SK-N-SH (cell line): ENCODE results near the gene TAPBP. TPM values are rescaled to one million over a fixed set of nuclear protein-coding genes. Genes with fewer than 3 reads are reported as not detected.

Source experiments
- CTCF ChIA-PET: fragments of 300-600, 350-600 bp; formaldehyde crosslinking; extraction: SDS; loops from one replicate; lab custom pipeline; 2021; lab: Yijun Ruan, JAX
- POLR2A ChIA-PET: fragments of 350-600 bp; sonication (Branson Sonifier 250); formaldehyde crosslinking; extraction: SDS; loops from one replicate; lab custom pipeline; 2020; ENCODE audit warnings: antibody characterized with exemption, inconsistent platforms; lab: Yijun Ruan, JAX
- DNase-seq: peaks from one replicate; pipeline ENCODE4 v3.0.0; 2012
- H2AFZ ChIP-seq: fragments of 200-600 bp; sonication (generic); 2 replicates; pipeline ENCODE4 v1.8.1; 2016; ENCODE audit warnings: antibody characterized with exemption, mild to moderate bottlenecking, low read depth
- H3F3A ChIP-seq: fragments of 200-600 bp; sonication (generic); replicated peaks from 2 replicates; pipeline ENCODE3; 2016; ENCODE audit warnings: antibody characterized with exemption, mild to moderate bottlenecking; ENCODE audit not compliant: insufficient read depth
- H3K27ac ChIP-seq, 2 experiments: fragments of 200-500 bp in 1 of 2; fragments of 200-600 bp in 1 of 2; sonication (Bioruptor generic) in 1 of 2; sonication (generic), shearing (Covaris generic) in 1 of 2; 2 replicates each; pipeline versions ENCODE4 v1.5.1 to v1.6.1; 2014 to 2016; ENCODE audit warnings: low read depth in 2 of 2, inconsistent platforms in 1 of 2, low read length in 1 of 2, mild to moderate bottlenecking in 1 of 2, mixed read lengths in 1 of 2
- H3K27me3 ChIP-seq: fragments of 200-600 bp; sonication (generic), shearing (Covaris generic); 2 replicates; pipeline ENCODE4 v1.6.1; 2016; ENCODE audit warnings: mixed run types; ENCODE audit not compliant: insufficient read depth
- H3K36me3 ChIP-seq, 2 experiments: fragments of 200-500 bp in 1 of 2; fragments of 200-600 bp in 1 of 2; sonication (Bioruptor generic) in 1 of 2; sonication (generic) in 1 of 2; replicated peaks in 1 of 2; 2 replicates each; pipeline versions ENCODE3 to v1.5.1; 2014 to 2016; ENCODE audit warnings: low read length in 1 of 2, mild to moderate bottlenecking in 1 of 2; ENCODE audit not compliant: insufficient read depth in 2 of 2, control insufficient read depth in 1 of 2
- H3K4me1 ChIP-seq, 2 experiments: fragments of 200-500 bp in 1 of 2; fragments of 200-600 bp in 1 of 2; sonication (Bioruptor generic) in 1 of 2; sonication (generic), shearing (Covaris generic) in 1 of 2; 2 replicates each; pipeline versions ENCODE4 v1.5.1 to v1.6.1; 2014 to 2016; ENCODE audit warnings: low read depth in 1 of 2, low read length in 1 of 2, mixed run types in 1 of 2; ENCODE audit not compliant: insufficient read depth in 2 of 2, control insufficient read depth in 1 of 2
- H3K4me2 ChIP-seq: fragments of 200-600 bp; sonication (generic), shearing (Covaris generic); 2 replicates; pipeline ENCODE4 v1.6.1; 2017; ENCODE audit warnings: mixed run types
- H3K4me3 ChIP-seq, 2 experiments: fragments of 200-500 bp in 1 of 2; fragments of 200-600 bp in 1 of 2; sonication (Bioruptor generic) in 1 of 2; sonication (generic), shearing (Covaris generic) in 1 of 2; 2 replicates each; pipeline versions ENCODE4 v1.5.1 to v1.8.1; 2014 to 2016; ENCODE audit warnings: low read depth in 2 of 2, inconsistent platforms in 1 of 2, low read length in 1 of 2, mild to moderate bottlenecking in 1 of 2, mixed read lengths in 1 of 2, moderate library complexity in 1 of 2
- H3K79me2 ChIP-seq: fragments of 200-600 bp; sonication (generic); 2 replicates; pipeline ENCODE4 v1.8.1; 2017; ENCODE audit warnings: mild to moderate bottlenecking; ENCODE audit not compliant: insufficient read depth
- H3K9ac ChIP-seq: fragments of 200-600 bp; sonication (generic); 2 replicates; pipeline ENCODE4 v1.6.1; 2017; ENCODE audit warnings: mixed run types
- H3K9me2 ChIP-seq: fragments of 200-600 bp; sonication (generic); 2 replicates; pipeline ENCODE4 v1.6.1; 2017; ENCODE audit warnings: mixed run types
- H3K9me3 ChIP-seq: fragments of 200-600 bp; sonication (generic); 2 replicates; pipeline ENCODE4 v1.6.1; 2017; ENCODE audit warnings: mixed run types, mild to moderate bottlenecking, moderate library complexity
- H4K20me1 ChIP-seq: fragments of 200-600 bp; sonication (generic); 2 replicates; pipeline ENCODE4 v1.6.1; 2017; ENCODE audit warnings: mild to moderate bottlenecking, mixed run types; ENCODE audit not compliant: insufficient read depth
- CHD2 ChIP-seq: fragments of 150-350 bp; IDR thresholded peaks from 2 replicates; pipeline ENCODE4 v1.6.1; 2018; ENCODE audit warnings: low read length; ENCODE audit not compliant: partially characterized antibody
- ELF1 ChIP-seq: IDR thresholded peaks from 2 replicates; pipeline ENCODE4 v1.4.0; 2012
- FOXJ3 ChIP-seq: sonication (generic); formaldehyde crosslinking; IDR thresholded peaks from 2 replicates; pipeline ENCODE4 v1.5.1; 2020; ENCODE audit warnings: mild to moderate bottlenecking, missing genetic modification reagents
- FOXM1 ChIP-seq: IDR thresholded peaks from 2 replicates; pipeline ENCODE4 v1.4.0; 2012; ENCODE audit warnings: low read depth, mild to moderate bottlenecking
- GABPA ChIP-seq: IDR thresholded peaks from 2 replicates; pipeline ENCODE4 v1.4.0; 2012; ENCODE audit warnings: low read depth, mild to moderate bottlenecking
- GATA2 ChIP-seq: sonication (generic); formaldehyde crosslinking; IDR thresholded peaks from 2 replicates; pipeline ENCODE4 v1.5.0; 2020; ENCODE audit warnings: mild to moderate bottlenecking, missing genetic modification reagents
- JUND ChIP-seq: IDR thresholded peaks from 2 replicates; pipeline ENCODE4 v1.4.0; 2012
- MXI1 ChIP-seq: IDR thresholded peaks from 2 replicates; pipeline ENCODE4 v1.6.1; 2012; ENCODE audit warnings: mild to moderate bottlenecking, low read depth, low read length, improper control_type of control experiment
- NFIC ChIP-seq: IDR thresholded peaks from 2 replicates; pipeline ENCODE4 v1.4.0; 2012; ENCODE audit warnings: borderline replicate concordance
- NRF1 ChIP-seq: IDR thresholded peaks from 2 replicates; pipeline ENCODE4 v1.6.1; 2012; ENCODE audit warnings: low read depth, mild to moderate bottlenecking, low read length
- RAD21 ChIP-seq: IDR thresholded peaks from 2 replicates; pipeline ENCODE4 v1.6.1; 2012; ENCODE audit warnings: mild to moderate bottlenecking, low read length
- RCOR1 ChIP-seq: fragments of 150-350 bp; IDR thresholded peaks from 2 replicates; pipeline ENCODE4 v1.6.1; 2017; ENCODE audit warnings: antibody characterized with exemption, low read length
- RXRA ChIP-seq: IDR thresholded peaks from 2 replicates; pipeline ENCODE4 v1.4.0; 2012; ENCODE audit warnings: low read depth, mild to moderate bottlenecking, borderline replicate concordance
- SIN3A ChIP-seq: IDR thresholded peaks from 2 replicates; pipeline ENCODE4 v1.6.1; 2012; ENCODE audit warnings: low read depth, mild to moderate bottlenecking, low read length, moderate library complexity, borderline replicate concordance
- SMC3 ChIP-seq: IDR thresholded peaks from 2 replicates; pipeline ENCODE4 v1.6.1; 2012; ENCODE audit warnings: low read depth, low read length, improper control_type of control experiment
- TCF12 ChIP-seq: IDR thresholded peaks from 2 replicates; pipeline ENCODE4 v1.4.0; 2012
- TEAD4 ChIP-seq: IDR thresholded peaks from 2 replicates; pipeline ENCODE4 v1.4.0; 2012; ENCODE audit warnings: mild to moderate bottlenecking, borderline replicate concordance; ENCODE audit not compliant: insufficient read depth
- WGBS: methylation state at CpG from one replicate; pipeline ENCODE4 v1.1.6; 2017; ENCODE audit warnings: low lambda C conversion rate; 5-methylcytosine and 5-hydroxymethylcytosine counted together
- polyA plus RNA-seq, 3 experiments: library from polyadenylated mRNA; depleted of rRNA; stranded (reverse); fragments of >200 nt; gene quantifications; 2 replicates each; pipeline ENCODE4 v1.2.3, GENCODE V29; 2012
- TF ChIP-seq, protein P1 (sequence below): fragments of 200-600 bp; sonication (generic); IDR thresholded peaks from 2 replicates; pipeline ENCODE4 v1.6.1; 2017; ENCODE audit warnings: antibody characterized with exemption, mild to moderate bottlenecking, moderate library complexity
- TF ChIP-seq, protein P2 (sequence below): fragments of 150-350 bp; IDR thresholded peaks from 2 replicates; pipeline ENCODE4 v1.6.1; 2016; ENCODE audit warnings: mild to moderate bottlenecking, low read depth, low read length
- TF ChIP-seq, protein P3 (sequence below): IDR thresholded peaks from 2 replicates; pipeline ENCODE4; 2012

The TAPBP gene
- polyA plus RNA-seq, 1 of the 3 experiments (the other 2 are of a cell fraction), result 44.5 TPM

DNA sequence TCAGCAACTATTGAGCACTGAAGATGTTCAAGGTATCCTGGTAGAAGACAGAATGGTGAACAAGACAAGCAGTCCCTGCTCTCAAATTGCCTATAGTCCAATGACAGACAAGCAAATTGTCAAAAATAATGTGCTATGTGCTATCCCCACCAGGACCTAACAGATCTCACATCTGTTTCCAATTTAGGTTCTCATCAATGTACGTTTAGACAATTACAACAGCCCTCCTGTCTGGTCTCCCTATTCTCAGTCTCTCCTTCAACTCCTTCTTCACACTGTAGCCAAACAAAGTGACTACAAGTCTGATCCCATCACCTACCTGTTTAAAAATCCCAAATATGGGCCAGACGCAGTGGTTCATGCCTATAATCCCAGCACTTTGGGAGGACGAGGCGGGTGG is 7.5 kb downstream of the TAPBP start:
- TF ChIP-seq NRF1 (no peak), ELF1 (no peak), GATA2 (CRISPR knock-in tag) (no peak), MXI1 (no peak), TCF12 (no peak), RAD21 (no peak), JUND (no peak), CHD2 (no peak), FOXM1 (no peak), RXRA (no peak), SMC3 (no peak), NFIC (no peak), TEAD4 (no peak), GABPA (no peak), FOXJ3 (CRISPR knock-in tag) (no peak), RCOR1 (no peak), SIN3A (no peak)
- TF ChIP-seq, protein P1, sequence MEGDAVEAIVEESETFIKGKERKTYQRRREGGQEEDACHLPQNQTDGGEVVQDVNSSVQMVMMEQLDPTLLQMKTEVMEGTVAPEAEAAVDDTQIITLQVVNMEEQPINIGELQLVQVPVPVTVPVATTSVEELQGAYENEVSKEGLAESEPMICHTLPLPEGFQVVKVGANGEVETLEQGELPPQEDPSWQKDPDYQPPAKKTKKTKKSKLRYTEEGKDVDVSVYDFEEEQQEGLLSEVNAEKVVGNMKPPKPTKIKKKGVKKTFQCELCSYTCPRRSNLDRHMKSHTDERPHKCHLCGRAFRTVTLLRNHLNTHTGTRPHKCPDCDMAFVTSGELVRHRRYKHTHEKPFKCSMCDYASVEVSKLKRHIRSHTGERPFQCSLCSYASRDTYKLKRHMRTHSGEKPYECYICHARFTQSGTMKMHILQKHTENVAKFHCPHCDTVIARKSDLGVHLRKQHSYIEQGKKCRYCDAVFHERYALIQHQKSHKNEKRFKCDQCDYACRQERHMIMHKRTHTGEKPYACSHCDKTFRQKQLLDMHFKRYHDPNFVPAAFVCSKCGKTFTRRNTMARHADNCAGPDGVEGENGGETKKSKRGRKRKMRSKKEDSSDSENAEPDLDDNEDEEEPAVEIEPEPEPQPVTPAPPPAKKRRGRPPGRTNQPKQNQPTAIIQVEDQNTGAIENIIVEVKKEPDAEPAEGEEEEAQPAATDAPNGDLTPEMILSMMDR, result no peak
- TF ChIP-seq, protein P2, sequence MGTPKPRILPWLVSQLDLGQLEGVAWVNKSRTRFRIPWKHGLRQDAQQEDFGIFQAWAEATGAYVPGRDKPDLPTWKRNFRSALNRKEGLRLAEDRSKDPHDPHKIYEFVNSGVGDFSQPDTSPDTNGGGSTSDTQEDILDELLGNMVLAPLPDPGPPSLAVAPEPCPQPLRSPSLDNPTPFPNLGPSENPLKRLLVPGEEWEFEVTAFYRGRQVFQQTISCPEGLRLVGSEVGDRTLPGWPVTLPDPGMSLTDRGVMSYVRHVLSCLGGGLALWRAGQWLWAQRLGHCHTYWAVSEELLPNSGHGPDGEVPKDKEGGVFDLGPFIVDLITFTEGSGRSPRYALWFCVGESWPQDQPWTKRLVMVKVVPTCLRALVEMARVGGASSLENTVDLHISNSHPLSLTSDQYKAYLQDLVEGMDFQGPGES, result no peak
- TF ChIP-seq, protein P3, sequence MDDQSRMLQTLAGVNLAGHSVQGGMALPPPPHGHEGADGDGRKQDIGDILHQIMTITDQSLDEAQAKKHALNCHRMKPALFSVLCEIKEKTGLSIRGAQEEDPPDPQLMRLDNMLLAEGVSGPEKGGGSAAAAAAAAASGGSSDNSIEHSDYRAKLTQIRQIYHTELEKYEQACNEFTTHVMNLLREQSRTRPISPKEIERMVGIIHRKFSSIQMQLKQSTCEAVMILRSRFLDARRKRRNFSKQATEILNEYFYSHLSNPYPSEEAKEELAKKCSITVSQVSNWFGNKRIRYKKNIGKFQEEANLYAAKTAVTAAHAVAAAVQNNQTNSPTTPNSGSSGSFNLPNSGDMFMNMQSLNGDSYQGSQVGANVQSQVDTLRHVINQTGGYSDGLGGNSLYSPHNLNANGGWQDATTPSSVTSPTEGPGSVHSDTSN, result no peak
- WGBS, result 83% methylated on average over 4 of the region's 4 CpGs
- ChIA-PET CTCF (interaction anchor here (0.7 kb wide), 1 partner anchor 112 kb away, joined by 3 read pairs; no protein-coding TSS in a partner anchor), POLR2A (interaction anchor here (0.7 kb wide), 1 partner anchor 63 kb away, joined by 3 read pairs; no protein-coding TSS in a partner anchor)
- peaks cover 0 to 2% of the 10 kb centered on the region in 2 experiments; a peak in 1 of 4 replicates for H3K4me1 ChIP-seq
- H3K79me2 ChIP-seq, result peaks cover 92% of the 10 kb centered on the region
- peak; percentile 50 for DNase-seq
- no peaks in the 10 kb centered on the region for H3K9me2 ChIP-seq
- no peaks in the 10 kb centered on the region for H3K27me3 ChIP-seq
- H4K20me1 ChIP-seq, result 0 out of 2 replicates have a peak, but pooled peaks cover 3% of the 10 kb centered on the region
- peaks cover under 1% of the 10 kb centered on the region for H3F3A ChIP-seq
- no peak overlapping the region; a peak in 1 of 4 replicates for H3K27ac ChIP-seq
- H2AFZ ChIP-seq, result no peak overlapping the region
- H3K36me3 ChIP-seq, result peaks cover 13 to 44% of the 10 kb centered on the region in 2 experiments
- H3K4me3 ChIP-seq, result no peak overlapping the region
- H3K4me2 ChIP-seq, result no peak overlapping the region
- no peak overlapping the region for H3K9ac ChIP-seq
- H3K9me3 ChIP-seq, result no peaks in the 10 kb centered on the region
